Measurements from ENCODE around the gene SURF2. TPM values are rescaled to one million over a fixed set of nuclear protein-coding genes. Genes with fewer than 3 reads are reported as not detected.

The SURF2 gene
- total RNA-seq, 6 experiments from 2014 or later, result 6.3 to 16.9 (median 8.2) TPM

DNA sequence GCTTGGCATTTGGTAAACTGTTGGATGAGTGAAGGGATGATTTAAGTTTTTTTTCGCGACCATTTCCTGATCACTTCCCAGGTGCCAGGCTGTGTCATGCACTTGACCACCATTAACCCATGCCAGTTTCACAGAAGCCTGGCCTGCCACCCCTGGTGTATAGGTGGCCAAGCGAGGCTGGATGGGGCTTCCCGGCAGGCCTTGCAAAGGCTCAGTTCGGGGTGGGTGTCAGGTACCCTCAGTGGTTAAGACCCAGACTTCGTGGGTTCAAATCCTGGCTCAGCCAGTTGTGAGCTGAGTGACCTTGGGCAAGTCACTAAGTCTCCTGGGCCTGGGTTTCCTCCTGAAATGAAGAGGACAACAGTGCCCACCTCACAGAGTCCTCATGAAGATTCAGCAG, 10.8 kb upstream of the SURF2 start:
- H3K27me3 ChIP-seq, result no peaks in the 10 kb centered on the region
- intact Hi-C loops (cut with DNase I), result loop anchor here in 1 of 2 donors (10.0 kb wide), 1 partner anchor 139 kb away; no protein-coding TSS in a partner anchor
- H3K9me3 ChIP-seq, result no peaks in the 10 kb centered on the region
- no peak overlapping the region for H3K4me3 ChIP-seq
- 100% methylated on average over 4 of the region's 6 CpGs for WGBS (ENCODE audit: insufficient coverage, low coverage, low lambda C conversion rate, missing lambda C conversion rate)
- peaks cover 4 to 40% (median 20%) of the 10 kb centered on the region in 4 donors for H3K36me3 ChIP-seq
- ATAC-seq (no peak), DNase-seq (peak in 1 of 3 donors; percentile 31)
- TF ChIP-seq POLR2A (IDR thresholded peaks at IDR 0.05) (no peak), CTCF (IDR thresholded peaks at IDR 0.05) (no peak)
- H3K27ac ChIP-seq, result no peak overlapping the region
- peaks cover 0 to 17% (median 4%) of the 10 kb centered on the region in 4 donors for H3K4me1 ChIP-seq

DNA sequence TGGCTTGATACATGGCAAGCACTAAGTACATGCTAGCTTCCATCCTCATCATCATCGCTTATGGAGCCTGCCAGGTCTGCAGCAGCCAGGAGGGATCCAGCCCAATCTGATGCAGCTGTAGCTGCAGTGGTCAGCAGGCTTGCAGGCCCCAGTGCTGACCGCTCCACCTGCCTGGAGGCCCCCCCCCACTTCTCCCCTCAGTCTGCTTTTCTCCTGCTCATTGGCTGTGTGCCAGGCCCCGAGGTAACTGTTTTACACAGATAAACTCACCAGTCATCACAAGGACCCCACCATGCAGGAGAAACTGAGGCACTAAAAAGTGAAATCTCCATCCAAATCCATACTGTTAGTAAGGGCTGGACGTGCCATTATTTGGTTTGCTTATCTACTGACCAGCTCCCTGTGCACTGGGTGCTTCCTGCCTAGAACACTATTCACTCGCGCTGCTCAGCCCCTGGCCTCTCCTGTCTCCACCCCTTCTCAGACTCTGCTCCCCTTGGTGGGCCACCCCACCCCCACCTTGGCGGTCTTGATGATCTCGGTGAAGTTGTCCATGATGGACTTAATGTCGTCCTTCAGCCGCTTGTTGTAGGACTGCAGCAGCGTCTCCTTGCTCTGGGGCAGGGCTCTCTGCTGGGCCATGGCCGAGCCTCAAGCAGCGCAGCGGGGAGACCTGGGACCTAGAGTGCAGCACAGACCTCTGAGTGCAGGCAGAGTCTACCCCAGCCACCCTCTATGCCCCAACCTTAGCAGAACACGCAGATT, 10.1 kb upstream of the SURF2 start:
- Histone ChIP-seq H3K4me1 (peaks cover 0 to 17% (median 4%) of the 10 kb centered on the region in 4 donors), H3K4me3 (peak overlapping the region in 2 of 3 donors; percentile 72 to 98), H3K9me3 (no peaks in the 10 kb centered on the region), H3K27me3 (no peaks in the 10 kb centered on the region), H3K27ac (no peak overlapping the region), H3K36me3 (peaks cover 5 to 44% (median 22%) of the 10 kb centered on the region in 4 donors)
- no peak for ATAC-seq
- WGBS (ENCODE audit: insufficient coverage, low coverage, low lambda C conversion rate, missing lambda C conversion rate), result 52% methylated on average over 4 of the region's 15 CpGs
- intact Hi-C loops (cut with DNase I), result loop anchor here in 1 of 2 donors (10.0 kb wide), 1 partner anchor 139 kb away; no protein-coding TSS in a partner anchor
- DNase-seq, result peak in 1 of 3 donors; percentile 52
- no peak for TF ChIP-seq CTCF (IDR thresholded peaks at IDR 0.05)
- no peak for TF ChIP-seq POLR2A (IDR thresholded peaks at IDR 0.05)

DNA sequence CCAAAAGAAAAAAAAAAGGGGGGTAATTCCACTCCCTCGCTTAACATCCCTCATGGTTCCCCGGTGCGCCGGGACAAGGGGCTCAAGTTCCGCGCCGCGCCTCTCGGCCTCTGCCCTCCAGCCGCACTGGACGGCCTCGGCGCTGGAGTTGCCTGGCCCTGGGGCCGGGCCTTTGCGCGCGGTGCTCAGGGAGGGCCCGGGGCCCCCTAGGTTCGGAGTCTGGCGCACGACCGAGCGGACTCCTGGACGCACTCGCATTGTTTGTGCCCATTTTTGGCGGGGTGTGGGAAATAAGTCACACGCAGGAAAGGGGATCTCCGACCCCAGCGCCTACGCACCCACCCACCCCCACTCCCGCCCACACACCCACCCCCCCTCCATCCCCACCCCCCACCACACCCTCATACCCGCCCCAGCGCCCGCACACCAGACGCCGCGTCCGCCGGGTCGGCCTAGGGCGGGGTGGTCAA, 8.8 kb upstream of the SURF2 start:
- intact Hi-C loops (cut with DNase I), result loop anchor here in 1 of 2 donors (10.0 kb wide), 1 partner anchor 137 kb away; no protein-coding TSS in a partner anchor
- Histone ChIP-seq H3K27ac (peak overlapping the region; percentile 67 to 90 (median 74)), H3K27me3 (no peaks in the 10 kb centered on the region), H3K4me3 (peak overlapping the region; percentile 72 to 99 (median 98)), H3K36me3 (peaks cover 5 to 55% (median 30%) of the 10 kb centered on the region in 4 donors), H3K9me3 (no peaks in the 10 kb centered on the region), H3K4me1 (peaks cover 0 to 17% (median 4%) of the 10 kb centered on the region in 4 donors)
- DNase-seq, result peak in 1 of 3 donors; percentile 66
- ATAC-seq, result peak; percentile 51 to 63 (median 62)
- TF ChIP-seq POLR2A (IDR thresholded peaks at IDR 0.05), result no peak
- no peak for TF ChIP-seq CTCF (IDR thresholded peaks at IDR 0.05)
- WGBS (ENCODE audit: insufficient coverage, low coverage, low lambda C conversion rate, missing lambda C conversion rate), result 0% methylated on average over 5 of the region's 41 CpGs

DNA sequence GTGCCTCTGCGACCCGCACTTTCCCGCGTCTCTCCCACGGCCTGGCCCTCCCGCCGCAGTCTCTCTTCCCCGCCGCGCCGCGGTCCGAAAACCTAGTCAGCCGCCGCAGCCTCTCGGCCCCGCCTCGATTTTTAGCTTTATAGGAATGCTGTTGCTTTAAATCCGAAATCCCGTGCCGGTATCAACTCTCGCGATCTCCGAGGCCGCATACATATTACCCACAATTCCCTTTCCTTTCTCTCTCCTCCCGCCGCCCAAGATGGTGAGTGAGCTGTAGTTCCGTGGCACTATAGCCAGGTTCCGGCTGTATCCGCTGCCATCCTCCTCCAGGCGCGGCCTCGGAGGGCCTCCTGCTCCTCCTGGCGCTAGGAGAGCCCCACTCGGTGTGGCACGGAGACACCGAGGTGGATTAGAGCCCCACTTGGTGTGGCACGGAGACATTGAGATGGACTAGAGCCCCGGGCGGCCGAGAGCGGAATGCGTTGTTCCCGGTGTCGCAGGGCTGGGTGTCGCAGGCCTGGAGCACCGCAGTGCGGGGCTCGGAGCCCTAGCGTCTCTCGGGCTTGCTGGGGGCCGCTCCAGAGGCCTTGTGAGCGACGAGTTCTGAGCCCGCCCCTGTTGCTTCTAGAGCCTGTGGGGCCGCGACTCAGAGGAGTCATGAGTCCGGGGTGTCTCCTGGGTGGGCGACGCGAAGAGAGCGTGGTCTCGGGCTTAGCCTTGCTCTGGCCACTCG, 8.2 kb upstream of the SURF2 start, which contains the start of the genes MED22 and RPL7A:
Gene MED22 (minus strand): TSS at position 147 of the 733 bp plus-strand sequence. CDS start 1,469 bp downstream, outside the sequence.
Gene RPL7A (plus strand): TSS at position 234 of the 733 bp plus-strand sequence. CDS start 26 bp downstream, at position 260.
- intact Hi-C loops (cut with DNase I), result loop anchor here in 1 of 2 donors (10.0 kb wide), 1 partner anchor 137 kb away; no protein-coding TSS in a partner anchor
- Histone ChIP-seq H3K4me1 (peaks cover 0 to 17% (median 4%) of the 10 kb centered on the region in 4 donors), H3K4me3 (peak within 1 kb of the TSS; percentile 72 to 99 (median 98)), H3K9me3 (no peaks in the 10 kb centered on the region), H3K27me3 (no peaks in the 10 kb centered on the region), H3K27ac (peak within 1 kb of the TSS; percentile 67 to 90 (median 74)), H3K36me3 (peaks cover 5 to 56% (median 30%) of the 10 kb centered on the region in 4 donors)
- DNase-seq (peak; percentile 90 to 94 (median 92)), ATAC-seq (peak; percentile 85 to 91 (median 88))
- TF ChIP-seq POLR2A (IDR thresholded peaks at IDR 0.05) (peak; percentile 77), CTCF (IDR thresholded peaks at IDR 0.05) (no peak)
- WGBS (ENCODE audit: insufficient coverage, low coverage, low lambda C conversion rate, missing lambda C conversion rate), result 0% methylated on average over 36 of the region's 64 CpGs

All from right lobe of liver (tissue), 6 donors.